ENCODE measurements around the gene TMEM38B.

Gene TMEM38B

DNA sequence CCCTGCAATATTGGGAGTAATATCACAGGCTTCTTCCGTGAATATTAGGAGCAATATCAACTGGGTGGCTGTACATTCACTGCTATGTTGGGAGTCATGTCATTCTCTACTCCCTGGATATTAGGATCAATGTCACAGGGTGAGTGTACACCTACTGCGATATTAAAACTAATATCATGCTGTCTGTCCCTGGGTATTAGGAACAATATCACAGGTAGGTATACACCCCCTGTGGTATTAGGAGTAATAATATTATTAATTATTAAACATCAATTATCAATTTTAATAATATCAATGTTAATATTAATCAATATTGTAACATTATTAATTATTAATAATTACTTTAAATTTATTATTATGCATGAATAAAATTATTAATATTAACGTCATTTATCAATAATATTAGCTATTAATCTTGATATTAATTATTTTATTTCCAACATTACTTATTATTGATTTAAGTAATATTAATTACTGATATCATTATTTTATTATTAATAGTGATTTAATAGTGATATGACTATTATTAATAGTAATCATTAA is 121.9 kb downstream of the TMEM38B start:
- no peak overlapping the region for H3K4me3 ChIP-seq (ENCODE audit: low read depth, low read length)
- TF ChIP-seq, protein P1, sequence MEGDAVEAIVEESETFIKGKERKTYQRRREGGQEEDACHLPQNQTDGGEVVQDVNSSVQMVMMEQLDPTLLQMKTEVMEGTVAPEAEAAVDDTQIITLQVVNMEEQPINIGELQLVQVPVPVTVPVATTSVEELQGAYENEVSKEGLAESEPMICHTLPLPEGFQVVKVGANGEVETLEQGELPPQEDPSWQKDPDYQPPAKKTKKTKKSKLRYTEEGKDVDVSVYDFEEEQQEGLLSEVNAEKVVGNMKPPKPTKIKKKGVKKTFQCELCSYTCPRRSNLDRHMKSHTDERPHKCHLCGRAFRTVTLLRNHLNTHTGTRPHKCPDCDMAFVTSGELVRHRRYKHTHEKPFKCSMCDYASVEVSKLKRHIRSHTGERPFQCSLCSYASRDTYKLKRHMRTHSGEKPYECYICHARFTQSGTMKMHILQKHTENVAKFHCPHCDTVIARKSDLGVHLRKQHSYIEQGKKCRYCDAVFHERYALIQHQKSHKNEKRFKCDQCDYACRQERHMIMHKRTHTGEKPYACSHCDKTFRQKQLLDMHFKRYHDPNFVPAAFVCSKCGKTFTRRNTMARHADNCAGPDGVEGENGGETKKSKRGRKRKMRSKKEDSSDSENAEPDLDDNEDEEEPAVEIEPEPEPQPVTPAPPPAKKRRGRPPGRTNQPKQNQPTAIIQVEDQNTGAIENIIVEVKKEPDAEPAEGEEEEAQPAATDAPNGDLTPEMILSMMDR (IDR thresholded peaks at IDR 0.05; ENCODE audit: insufficient read depth, low read depth, low read length, missing control alignments), result no peak

DNA sequence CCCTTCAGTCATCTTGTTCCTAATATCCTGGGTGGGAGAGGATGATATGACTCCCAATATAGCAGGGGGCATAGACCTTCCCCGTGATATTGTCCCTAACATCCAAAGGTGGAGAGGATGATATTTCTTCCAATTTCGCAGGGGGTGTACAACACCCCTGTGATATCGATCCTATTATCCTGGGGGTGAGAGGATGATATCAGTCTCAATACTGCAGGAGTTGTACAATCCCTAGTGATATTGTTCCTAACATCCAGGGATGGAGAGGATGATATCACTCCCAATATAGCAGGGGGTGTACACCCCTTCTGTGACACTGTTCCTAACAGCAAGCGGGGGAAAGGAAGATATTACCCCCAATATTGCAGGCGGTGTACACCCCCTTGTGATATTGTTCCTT is 122.6 kb downstream of the TMEM38B start:
- no peak for DNase-seq (ENCODE audit: low read depth)
- H3K4me3 ChIP-seq (ENCODE audit: low read depth, low read length), result no peak overlapping the region
- TF ChIP-seq, protein P1 (IDR thresholded peaks at IDR 0.05; ENCODE audit: insufficient read depth, low read depth, low read length, missing control alignments), result no peak

More for the DNA sequence above, 121.9 kb downstream of the TMEM38B start:
- no peak for DNase-seq (ENCODE audit: low read depth)

DNA sequence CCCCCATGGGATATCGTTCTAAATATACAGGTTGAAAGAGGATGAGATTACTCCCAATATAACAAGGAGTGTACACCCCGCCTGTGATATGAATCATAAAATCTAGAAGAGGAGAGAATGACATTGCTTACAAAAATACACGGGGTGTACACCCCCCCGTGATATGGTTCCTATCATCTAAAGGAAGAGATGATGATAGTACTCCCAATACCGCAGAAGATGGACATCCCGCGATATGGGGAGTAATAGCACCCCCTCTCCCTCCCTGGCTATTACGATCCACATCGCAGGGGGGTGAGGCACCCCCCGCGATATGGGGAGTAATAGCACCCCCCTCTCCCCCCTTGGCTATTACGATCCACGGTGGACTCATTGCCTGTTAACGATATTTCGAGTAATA is 124.6 kb downstream of the TMEM38B start:
- DNase-seq (ENCODE audit: low read depth), result no peak
- no peak overlapping the region for H3K4me3 ChIP-seq (ENCODE audit: low read depth, low read length)
- TF ChIP-seq, protein P1 (IDR thresholded peaks at IDR 0.05; ENCODE audit: insufficient read depth, low read depth, low read length, missing control alignments), result no peak

DNA sequence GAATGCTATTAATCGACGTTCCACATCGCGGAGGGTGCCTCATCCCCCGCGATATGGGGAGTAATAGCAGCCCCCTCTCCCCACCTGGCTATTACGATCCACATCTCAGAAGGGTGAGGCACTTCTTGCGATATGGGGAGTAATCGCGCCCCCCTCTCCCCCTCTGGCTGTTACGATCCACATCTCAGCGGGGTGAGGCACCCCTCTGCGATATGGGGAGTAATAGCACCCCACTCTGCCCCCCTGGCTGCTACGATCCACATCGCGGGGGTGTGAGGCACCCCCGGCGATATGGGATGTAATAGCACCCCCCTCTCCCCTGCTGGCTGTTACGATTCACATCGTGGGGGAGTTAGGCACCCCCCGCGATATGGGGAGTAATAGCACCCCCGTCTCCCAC is 128.5 kb downstream of the TMEM38B start:
- DNase-seq (ENCODE audit: low read depth), result no peak

More for the DNA sequence above, 128.5 kb downstream of the TMEM38B start:
- TF ChIP-seq, protein P1 (IDR thresholded peaks at IDR 0.05; ENCODE audit: insufficient read depth, low read depth, low read length, missing control alignments), result no peak
- H3K4me3 ChIP-seq (ENCODE audit: low read depth, low read length), result no peak overlapping the region

Measured in GM12865 (cell line).